HepG2 (cell line): ENCODE measurements around the gene RSKR. TPM values are rescaled to one million over a fixed set of nuclear protein-coding genes. Genes with fewer than 3 reads are reported as not detected.

Experiments used
- BCL6 ChIP-seq: IDR thresholded peaks from 2 replicates; pipeline ENCODE4 v1.6.1; 2016; ENCODE audit warnings: missing genetic modification reagents, missing compliant biosample characterization
- CREM ChIP-seq, 2 experiments: sonication (generic) in 1 of 2; formaldehyde crosslinking in 1 of 2; IDR thresholded peaks; 2 replicates each; pipeline versions ENCODE4 v1.4.0 to v1.6.1; 2016 to 2020; ENCODE audit warnings: antibody characterized with exemption in 1 of 2, mild to moderate bottlenecking in 1 of 2, missing genetic modification reagents in 1 of 2
- ELF1 ChIP-seq: sonication (generic); formaldehyde crosslinking; IDR thresholded peaks from 2 replicates; pipeline ENCODE4 v1.4.0; 2020; ENCODE audit warnings: missing genetic modification reagents
- EZH2 ChIP-seq: conservative IDR thresholded peaks from 2 replicates; pipeline ENCODE4 v1.6.1; 2012; ENCODE audit warnings: mild to moderate bottlenecking, low read depth, low read length, moderate library complexity
- FOXJ3 ChIP-seq: sonication (generic); formaldehyde crosslinking; IDR thresholded peaks from 2 replicates; pipeline ENCODE4 v1.4.0; 2020; ENCODE audit warnings: missing genetic modification reagents, mild to moderate bottlenecking, borderline replicate concordance
- HNRNPH1 ChIP-seq: fragments of 200-400 bp; formaldehyde crosslinking; optimal IDR thresholded peaks from 2 replicates; pipeline ENCODE3; 2017; ENCODE audit warnings: mild to moderate bottlenecking, low read depth, low read length
- NAIF1 ChIP-seq: sonication (generic); formaldehyde crosslinking; IDR thresholded peaks from 2 replicates; pipeline ENCODE4 v1.5.0; 2020; ENCODE audit warnings: mild to moderate bottlenecking, missing genetic modification reagents, borderline replicate concordance
- NFRKB ChIP-seq: fragments of 450-650 bp; IDR thresholded peaks from 2 replicates; pipeline ENCODE4 v1.6.1; 2017
- PAF1 ChIP-seq: IDR thresholded peaks from 2 replicates; pipeline ENCODE4 v1.6.1; 2016; ENCODE audit warnings: missing genetic modification reagents, missing compliant biosample characterization
- SMAD1 ChIP-seq: sonication (generic); formaldehyde crosslinking; IDR thresholded peaks from 2 replicates; pipeline ENCODE4 v1.4.0; 2020; ENCODE audit warnings: missing genetic modification reagents, low read depth, mild to moderate bottlenecking, borderline replicate concordance
- TCF7L2 ChIP-seq: IDR thresholded peaks from 2 replicates; pipeline ENCODE4 v1.6.1; 2011; ENCODE audit warnings: mild to moderate bottlenecking, low read depth, low read length, moderate library complexity
- YEATS2 ChIP-seq: sonication (generic); formaldehyde crosslinking; IDR thresholded peaks from 2 replicates; pipeline ENCODE4 v1.4.0; 2020; ENCODE audit warnings: missing genetic modification reagents, borderline replicate concordance
- ZFP62 ChIP-seq: sonication (generic); formaldehyde crosslinking; IDR thresholded peaks from 2 replicates; pipeline ENCODE4 v1.4.0; 2020; ENCODE audit warnings: missing genetic modification reagents
- ZNF530 ChIP-seq: sonication (generic); formaldehyde crosslinking; IDR thresholded peaks from 2 replicates; pipeline ENCODE4 v1.5.0; 2020; ENCODE audit warnings: low read depth, mild to moderate bottlenecking, missing genetic modification reagents
- ZNF546 ChIP-seq: sonication (generic); formaldehyde crosslinking; conservative IDR thresholded peaks from 2 replicates; pipeline ENCODE4 v1.8.1; 2023; ENCODE audit warnings: mild to moderate bottlenecking, missing genetic modification reagents
- ZNF614 ChIP-seq: IDR thresholded peaks from 2 replicates; pipeline ENCODE4 v1.6.1; 2018; ENCODE audit warnings: missing biosample characterization, missing genetic modification reagents, inconsistent platforms, borderline replicate concordance
- ZNF652 ChIP-seq: IDR thresholded peaks from 2 replicates; pipeline ENCODE4 v1.6.1; 2016; ENCODE audit warnings: low read depth, borderline replicate concordance
- ZSCAN31 ChIP-seq: sonication (generic); formaldehyde crosslinking; IDR thresholded peaks from 2 replicates; pipeline ENCODE4 v1.5.0; 2020; ENCODE audit warnings: low read depth, mild to moderate bottlenecking, missing genetic modification reagents
- polyA plus RNA-seq, 8 experiments: library from polyadenylated mRNA; depleted of rRNA in 3 of 8; stranded (reverse) in 7 of 8; unstranded in 1 of 8; fragments of >200 nt; fragmentation: Illumina TruSeq in 4 of 8; extraction: Trizol in 4 of 8; gene quantifications; 2 replicates each; pipeline versions ENCODE4 v1.2.1 to v1.2.3, GENCODE V29; 2011 to 2016; ENCODE audit warnings: low read depth in 4 of 8, missing spikeins in 1 of 8, mixed read lengths in 1 of 8; ENCODE audit not compliant: insufficient read depth in 1 of 8
- total RNA-seq, 5 experiments: library from RNA; depleted of rRNA; stranded (reverse); fragments of >200 nt; fragmentation: Illumina TruSeq; extraction: Trizol; gene quantifications; 2 replicates each; pipeline ENCODE4 v1.2.3, GENCODE V29; 2016; ENCODE audit warnings: low read depth in 1 of 5
- TF ChIP-seq, protein P1 (sequence below): sonication (generic); formaldehyde crosslinking; IDR thresholded peaks from 2 replicates; pipeline ENCODE4 v1.4.0; 2020; ENCODE audit warnings: mild to moderate bottlenecking, low read depth, missing genetic modification reagents
- TF ChIP-seq, protein P2 (sequence below): IDR thresholded peaks from 2 replicates; pipeline ENCODE4 v1.6.1; 2018; ENCODE audit warnings: missing genetic modification reagents, mild to moderate bottlenecking, missing compliant biosample characterization
- TF ChIP-seq, protein P3 (sequence below): IDR thresholded peaks from 2 replicates; pipeline ENCODE4 v1.6.1; 2016; ENCODE audit warnings: missing compliant biosample characterization, missing genetic modification reagents, borderline replicate concordance
- TF ChIP-seq, protein P4 (sequence below): sonication (generic); formaldehyde crosslinking; IDR thresholded peaks from 2 replicates; pipeline ENCODE4 v1.5.0; 2020; ENCODE audit warnings: missing genetic modification reagents, mild to moderate bottlenecking, borderline replicate concordance

The RSKR gene
- total and polyA plus RNA-seq, 2 of the 13 experiments (the other 11 are each of a cell fraction or from before 2014, with no cell fraction given), result 5.0 to 10.4 TPM

DNA sequence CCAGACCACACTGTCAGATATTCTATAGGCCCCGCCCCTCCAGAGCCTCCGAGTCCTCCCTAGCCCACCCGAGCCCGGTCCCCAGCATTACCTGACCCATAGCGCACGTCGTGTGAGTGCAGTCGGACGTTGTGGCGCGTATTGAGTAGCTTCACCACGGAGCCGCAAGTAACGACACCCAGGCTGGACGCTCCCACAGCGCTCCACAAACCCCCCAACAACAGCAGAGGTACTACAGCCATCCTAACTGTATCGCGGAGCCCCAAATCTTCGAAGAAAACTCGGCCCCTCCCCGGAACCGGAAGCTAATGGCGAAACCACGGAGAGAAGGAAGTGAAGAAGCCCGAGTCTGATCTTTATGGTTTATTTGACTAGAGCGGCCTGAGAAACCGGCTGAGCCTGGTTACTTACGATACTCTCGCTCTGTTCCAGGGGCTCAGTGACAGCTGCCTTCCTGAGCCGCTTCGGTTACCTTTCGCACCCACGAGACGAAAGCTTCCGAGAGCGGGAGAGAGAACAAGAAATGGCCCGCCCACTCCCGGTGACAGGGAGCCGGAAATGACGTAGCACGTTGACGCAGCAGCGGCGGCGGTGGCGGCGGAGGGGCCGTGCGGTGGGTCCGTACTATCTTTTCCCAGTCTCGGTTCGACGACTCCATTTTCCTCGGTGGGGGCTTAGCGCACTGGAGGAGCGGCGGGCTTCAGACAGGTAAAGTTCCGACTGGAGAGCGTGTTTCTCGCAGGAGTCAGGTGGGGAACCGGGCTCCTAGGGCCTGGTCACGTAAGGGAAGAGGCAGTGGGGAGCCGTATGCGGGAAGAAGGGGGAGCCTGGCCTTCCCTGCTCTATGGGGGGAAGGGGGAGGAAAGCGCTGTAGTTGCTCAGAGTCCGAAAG, 47.9 kb upstream of the RSKR start, which contains the start of the genes SDF2 and SUPT6H (continued):
- TF ChIP-seq, protein P1, sequence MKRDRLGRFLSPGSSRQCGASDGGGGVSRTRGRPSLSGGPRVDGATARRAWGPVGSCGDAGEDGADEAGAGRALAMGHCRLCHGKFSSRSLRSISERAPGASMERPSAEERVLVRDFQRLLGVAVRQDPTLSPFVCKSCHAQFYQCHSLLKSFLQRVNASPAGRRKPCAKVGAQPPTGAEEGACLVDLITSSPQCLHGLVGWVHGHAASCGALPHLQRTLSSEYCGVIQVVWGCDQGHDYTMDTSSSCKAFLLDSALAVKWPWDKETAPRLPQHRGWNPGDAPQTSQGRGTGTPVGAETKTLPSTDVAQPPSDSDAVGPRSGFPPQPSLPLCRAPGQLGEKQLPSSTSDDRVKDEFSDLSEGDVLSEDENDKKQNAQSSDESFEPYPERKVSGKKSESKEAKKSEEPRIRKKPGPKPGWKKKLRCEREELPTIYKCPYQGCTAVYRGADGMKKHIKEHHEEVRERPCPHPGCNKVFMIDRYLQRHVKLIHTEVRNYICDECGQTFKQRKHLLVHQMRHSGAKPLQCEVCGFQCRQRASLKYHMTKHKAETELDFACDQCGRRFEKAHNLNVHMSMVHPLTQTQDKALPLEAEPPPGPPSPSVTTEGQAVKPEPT (CRISPR knock-in tag), result peak; percentile 55; the same call in 1 of the 2 replicates
- TF ChIP-seq TCF7L2, result no peak
- TF ChIP-seq ZNF530 (CRISPR knock-in tag), result no peak
- no peak; the same call in 1 of the 2 replicates for TF ChIP-seq NAIF1 (CRISPR knock-in tag)
- TF ChIP-seq, protein P2, sequence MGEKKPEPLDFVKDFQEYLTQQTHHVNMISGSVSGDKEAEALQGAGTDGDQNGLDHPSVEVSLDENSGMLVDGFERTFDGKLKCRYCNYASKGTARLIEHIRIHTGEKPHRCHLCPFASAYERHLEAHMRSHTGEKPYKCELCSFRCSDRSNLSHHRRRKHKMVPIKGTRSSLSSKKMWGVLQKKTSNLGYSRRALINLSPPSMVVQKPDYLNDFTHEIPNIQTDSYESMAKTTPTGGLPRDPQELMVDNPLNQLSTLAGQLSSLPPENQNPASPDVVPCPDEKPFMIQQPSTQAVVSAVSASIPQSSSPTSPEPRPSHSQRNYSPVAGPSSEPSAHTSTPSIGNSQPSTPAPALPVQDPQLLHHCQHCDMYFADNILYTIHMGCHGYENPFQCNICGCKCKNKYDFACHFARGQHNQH (CRISPR knock-in tag), result peak; percentile 67
- no peak for TF ChIP-seq HNRNPH1
- peak; percentile 58; the same call in 1 of the 2 replicates for TF ChIP-seq ZSCAN31 (CRISPR knock-in tag)
- no peak for TF ChIP-seq SMAD1 (CRISPR knock-in tag)
- no peak for TF ChIP-seq ZNF546
- TF ChIP-seq PAF1 (CRISPR knock-in tag), result no peak
- no peak for TF ChIP-seq BCL6 (CRISPR knock-in tag)
- TF ChIP-seq ZNF652 (CRISPR knock-in tag), result 0 out of 2 replicates have a peak, but pooled peaks have one; percentile 11
- TF ChIP-seq FOXJ3 (CRISPR knock-in tag), result no peak
- no peak for TF ChIP-seq ZFP62 (CRISPR knock-in tag)
- TF ChIP-seq YEATS2 (CRISPR knock-in tag), result peak; percentile 90
- TF ChIP-seq ZNF614 (CRISPR knock-in tag), result peak; percentile 49; the same call in 1 of the 2 replicates
- TF ChIP-seq ELF1 (CRISPR knock-in tag), result peak; percentile 82
- TF ChIP-seq, protein P3, sequence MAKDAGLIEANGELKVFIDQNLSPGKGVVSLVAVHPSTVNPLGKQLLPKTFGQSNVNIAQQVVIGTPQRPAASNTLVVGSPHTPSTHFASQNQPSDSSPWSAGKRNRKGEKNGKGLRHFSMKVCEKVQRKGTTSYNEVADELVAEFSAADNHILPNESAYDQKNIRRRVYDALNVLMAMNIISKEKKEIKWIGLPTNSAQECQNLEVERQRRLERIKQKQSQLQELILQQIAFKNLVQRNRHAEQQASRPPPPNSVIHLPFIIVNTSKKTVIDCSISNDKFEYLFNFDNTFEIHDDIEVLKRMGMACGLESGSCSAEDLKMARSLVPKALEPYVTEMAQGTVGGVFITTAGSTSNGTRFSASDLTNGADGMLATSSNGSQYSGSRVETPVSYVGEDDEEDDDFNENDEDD (CRISPR knock-in tag), result peak; percentile 75; the same call in 1 of the 2 replicates
- TF ChIP-seq, protein P4, sequence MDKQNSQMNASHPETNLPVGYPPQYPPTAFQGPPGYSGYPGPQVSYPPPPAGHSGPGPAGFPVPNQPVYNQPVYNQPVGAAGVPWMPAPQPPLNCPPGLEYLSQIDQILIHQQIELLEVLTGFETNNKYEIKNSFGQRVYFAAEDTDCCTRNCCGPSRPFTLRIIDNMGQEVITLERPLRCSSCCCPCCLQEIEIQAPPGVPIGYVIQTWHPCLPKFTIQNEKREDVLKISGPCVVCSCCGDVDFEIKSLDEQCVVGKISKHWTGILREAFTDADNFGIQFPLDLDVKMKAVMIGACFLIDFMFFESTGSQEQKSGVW, result 0 out of 2 replicates have a peak, but pooled peaks have one; percentile 83
- no peak for TF ChIP-seq NFRKB
- TF ChIP-seq EZH2, result no peak
- TF ChIP-seq CREM (IDR thresholded peaks at IDR 0.05), result peak; percentile 97
- 0 out of 2 replicates have a peak, but pooled peaks have one; percentile 32 for TF ChIP-seq CREM (CRISPR knock-in tag; IDR thresholded peaks at IDR 0.05)
